Measurements from ENCODE around the gene BTLA. TPM values are rescaled to one million over a fixed set of nuclear protein-coding genes. Genes with fewer than 3 reads are reported as not detected.
A peak's percentile ranks its signal among the peaks of the same experiment; 100 is the strongest.
"Not testable (repeated sequence)": the region's sequence is repeated elsewhere in the genome, so short reads cannot be mapped to it uniquely, and the experiment has no call there.

The BTLA gene, protein sequence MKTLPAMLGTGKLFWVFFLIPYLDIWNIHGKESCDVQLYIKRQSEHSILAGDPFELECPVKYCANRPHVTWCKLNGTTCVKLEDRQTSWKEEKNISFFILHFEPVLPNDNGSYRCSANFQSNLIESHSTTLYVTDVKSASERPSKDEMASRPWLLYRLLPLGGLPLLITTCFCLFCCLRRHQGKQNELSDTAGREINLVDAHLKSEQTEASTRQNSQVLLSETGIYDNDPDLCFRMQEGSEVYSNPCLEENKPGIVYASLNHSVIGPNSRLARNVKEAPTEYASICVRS
- total RNA-seq (2014; rRNA removed; shearing (Covaris generic); ENCODE audit: low replicate concordance) = not detected in 2 replicates

DNA sequence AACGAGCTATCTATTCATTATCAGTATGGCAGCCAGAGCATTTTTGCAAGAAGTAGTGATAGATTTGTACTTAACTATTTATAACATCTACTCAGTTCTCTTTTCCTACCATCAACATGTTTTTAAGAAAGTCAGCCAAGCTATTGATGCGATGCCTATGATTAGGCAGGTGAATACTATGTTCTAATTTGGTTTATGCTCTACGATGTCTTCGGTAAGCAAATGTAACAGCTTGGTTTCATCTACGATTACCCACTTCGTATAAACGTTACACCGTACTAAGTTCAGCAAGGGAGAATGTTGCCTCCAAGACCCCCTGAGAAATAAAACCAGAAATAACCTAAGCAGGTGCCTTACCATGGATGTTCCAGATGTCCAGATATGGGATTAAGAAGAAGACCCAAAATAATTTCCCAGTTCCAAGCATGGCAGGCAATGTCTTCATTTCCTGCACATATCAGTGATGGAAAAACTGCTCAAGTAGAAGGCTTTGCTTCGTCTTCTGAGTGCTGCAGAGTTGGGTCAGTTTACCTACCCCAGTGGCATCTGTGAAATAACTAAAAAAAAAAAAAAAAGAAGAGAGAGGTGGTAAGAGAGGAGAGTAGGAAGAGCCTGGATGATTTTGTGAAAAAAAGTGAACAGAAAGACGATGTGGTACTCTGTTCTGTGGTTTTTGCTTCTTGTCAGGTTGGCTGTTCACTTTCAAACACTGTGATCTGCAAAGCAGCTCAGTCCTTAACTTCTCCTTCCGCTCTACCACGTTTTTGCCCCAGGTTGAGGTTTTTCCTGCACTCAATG is at the start of gene BTLA:
BTLA (minus strand) TSS at position 559 of the 798 bp plus-strand sequence; CDS start at position 445, 114 bp downstream.
- H3K9ac ChIP-seq (ENCODE audit: low read length) = no peak within 1 kb of the TSS
- no peak for DNase-seq
- H3K27me3 ChIP-seq (ENCODE audit: low read length) = no peaks in the 10 kb centered on the region
- H3K4me3 ChIP-seq (ENCODE audit: low read length) = no peak within 1 kb of the TSS
- H3K4me1 ChIP-seq (ENCODE audit: low read length) = no peaks in the 10 kb centered on the region
- no peaks in the 10 kb centered on the region for H3K9me2 ChIP-seq (replicated peaks; ENCODE audit: insufficient read depth, low read length)
- H2AFZ ChIP-seq (ENCODE audit: low read length) = no peak within 1 kb of the TSS
- no peaks in the 10 kb centered on the region for H3K79me2 ChIP-seq (ENCODE audit: low read length)
- H3K27ac ChIP-seq (ENCODE audit: low read length) = no peak within 1 kb of the TSS
- no peak within 1 kb of the TSS for H3K4me2 ChIP-seq (ENCODE audit: low read depth, low read length, poor library complexity, severe bottlenecking)
- no peaks in the 10 kb centered on the region for H4K20me1 ChIP-seq (ENCODE audit: insufficient read depth, low read depth, low read length)
- no peaks in the 10 kb centered on the region for H3K36me3 ChIP-seq (ENCODE audit: insufficient read depth, low read length)
- no peaks in the 10 kb centered on the region for H3K9me3 ChIP-seq (ENCODE audit: low read length)

DNA sequence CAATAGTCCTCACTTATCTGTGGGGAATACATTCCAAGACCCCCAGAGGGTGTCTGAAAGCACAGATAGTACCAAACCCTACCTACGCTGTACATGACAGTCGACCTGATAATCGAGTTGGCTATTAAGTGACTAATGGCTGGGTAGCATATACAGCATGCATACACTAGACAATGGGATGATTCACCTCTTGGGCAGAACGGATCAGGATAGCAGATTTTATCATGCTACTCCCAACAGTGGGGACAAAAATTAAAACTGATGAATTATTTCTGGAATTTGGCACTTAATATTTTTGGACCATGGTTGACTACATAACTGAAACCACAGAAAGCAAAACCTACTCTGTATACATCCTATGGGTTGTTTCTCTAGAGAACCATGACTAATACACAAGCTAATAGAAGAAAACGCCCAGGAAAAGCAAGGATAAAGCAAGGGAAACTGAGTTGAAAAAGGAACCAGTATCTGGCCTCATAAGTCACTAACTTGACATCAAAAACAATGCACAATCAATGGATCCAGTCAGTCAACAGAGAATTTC is 47.0 kb upstream of the BTLA start:
- no peak overlapping the region for H3K4me3 ChIP-seq (ENCODE audit: low read length)
- peaks cover 81% of the 10 kb centered on the region for H3K36me3 ChIP-seq (ENCODE audit: insufficient read depth, low read length)

DNA sequence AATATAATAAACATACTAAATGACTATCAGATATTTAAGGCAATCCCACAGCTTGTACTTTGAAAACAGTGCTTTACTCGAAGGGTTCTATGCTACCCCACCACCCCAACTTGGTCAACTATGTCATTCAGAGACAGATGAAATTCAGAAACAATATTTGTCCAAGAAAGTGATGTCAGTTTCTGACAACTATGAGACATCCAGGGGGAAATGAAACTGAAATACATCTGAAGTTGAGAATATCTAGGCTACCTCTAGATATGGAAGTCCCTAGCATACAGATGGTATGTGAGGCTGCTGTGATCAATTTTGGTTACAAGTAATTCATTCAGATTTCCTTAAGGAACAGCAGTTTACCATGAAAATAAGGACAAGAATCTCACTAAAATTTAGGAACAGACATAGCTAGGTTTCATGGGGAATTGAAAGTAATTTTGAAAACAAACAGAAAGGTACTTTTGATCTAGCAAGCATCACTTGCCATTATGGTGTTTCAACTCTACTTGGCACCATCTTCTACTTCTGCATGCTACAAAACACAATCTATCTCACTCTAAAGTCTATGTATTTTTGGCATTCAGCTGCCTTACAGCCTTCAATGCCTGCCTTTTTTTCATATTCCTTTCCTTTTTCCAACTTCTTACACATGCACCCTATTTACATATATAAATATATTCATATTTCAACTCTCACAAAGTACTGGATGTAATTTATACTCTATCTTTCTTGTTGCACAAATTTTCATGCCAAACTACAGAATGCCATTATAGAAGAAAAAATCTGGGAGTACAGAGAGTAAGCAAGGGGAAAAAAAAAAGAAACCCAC is 40.8 kb upstream of the BTLA start:
- H3K36me3 ChIP-seq (ENCODE audit: insufficient read depth, low read length) = peaks cover 70% of the 10 kb centered on the region
- no peaks in the 10 kb centered on the region for H3K9me2 ChIP-seq (replicated peaks; ENCODE audit: insufficient read depth, low read length)
- no peak overlapping the region for H3K27ac ChIP-seq (ENCODE audit: low read length)
- no peaks in the 10 kb centered on the region for H4K20me1 ChIP-seq (ENCODE audit: insufficient read depth, low read depth, low read length)
- peaks cover 65% of the 10 kb centered on the region for H3K79me2 ChIP-seq (ENCODE audit: low read length)
- DNase-seq = no peak
- H3K27me3 ChIP-seq (ENCODE audit: low read length) = no peaks in the 10 kb centered on the region
- H3K4me3 ChIP-seq (ENCODE audit: low read length) = no peak overlapping the region
- no peaks in the 10 kb centered on the region for H3K9me3 ChIP-seq (ENCODE audit: low read length)
- no peak overlapping the region for H3K4me2 ChIP-seq (ENCODE audit: low read depth, low read length, poor library complexity, severe bottlenecking)
- H3K4me1 ChIP-seq (ENCODE audit: low read length) = peaks cover 7% of the 10 kb centered on the region
- H3K9ac ChIP-seq (ENCODE audit: low read length) = no peak overlapping the region
- H2AFZ ChIP-seq (ENCODE audit: low read length) = no peak overlapping the region

More for the DNA sequence above, 47.0 kb upstream of the BTLA start:
- H3K9me3 ChIP-seq (ENCODE audit: low read length) = no peaks in the 10 kb centered on the region
- no peaks in the 10 kb centered on the region for H3K4me1 ChIP-seq (ENCODE audit: low read length)
- H3K9me2 ChIP-seq (replicated peaks; ENCODE audit: insufficient read depth, low read length) = no peaks in the 10 kb centered on the region
- peaks cover 91% of the 10 kb centered on the region for H3K79me2 ChIP-seq (ENCODE audit: low read length)
- no peak overlapping the region for H2AFZ ChIP-seq (ENCODE audit: low read length)
- H4K20me1 ChIP-seq (ENCODE audit: insufficient read depth, low read depth, low read length) = no peaks in the 10 kb centered on the region
- H3K27me3 ChIP-seq (ENCODE audit: low read length) = no peaks in the 10 kb centered on the region
- no peak overlapping the region for H3K4me2 ChIP-seq (ENCODE audit: low read depth, low read length, poor library complexity, severe bottlenecking)
- no peak for DNase-seq
- H3K9ac ChIP-seq (ENCODE audit: low read length) = no peak overlapping the region
- no peak overlapping the region for H3K27ac ChIP-seq (ENCODE audit: low read length)

DNA sequence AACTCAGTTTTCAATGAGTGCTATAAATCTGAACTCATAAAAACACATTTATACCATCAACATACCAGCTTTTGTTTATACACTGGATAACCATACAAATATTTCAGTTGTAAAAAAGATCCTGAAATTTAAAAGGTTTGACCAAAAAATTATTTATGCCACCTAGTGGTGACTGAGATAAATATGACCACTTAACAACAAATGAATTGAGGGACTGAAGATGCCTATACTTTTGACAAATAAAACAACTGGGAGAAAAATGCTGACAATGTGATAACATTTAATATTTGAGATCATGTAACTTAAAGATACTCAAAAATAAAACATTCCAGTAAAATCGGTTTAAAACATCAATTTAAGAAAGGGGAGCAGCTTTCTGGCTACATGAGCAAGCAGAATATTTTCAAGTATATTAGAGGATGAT is 32.1 kb upstream of the BTLA start:
- Histone ChIP-seq H3K9me2 (replicated peaks; ENCODE audit: insufficient read depth, low read length) (no peaks in the 10 kb centered on the region), H3K36me3 (ENCODE audit: insufficient read depth, low read length) (peaks cover 40% of the 10 kb centered on the region; the same call in 1 of the 2 replicates), H4K20me1 (ENCODE audit: insufficient read depth, low read depth, low read length) (no peaks in the 10 kb centered on the region), H3K9ac (ENCODE audit: low read length) (no peak overlapping the region), H3K4me2 (ENCODE audit: low read depth, low read length, poor library complexity, severe bottlenecking) (no peak overlapping the region), H3K4me1 (ENCODE audit: low read length) (no peaks in the 10 kb centered on the region), H3K27ac (ENCODE audit: low read length) (no peak overlapping the region), H3K79me2 (ENCODE audit: low read length) (peaks cover 7% of the 10 kb centered on the region), H3K27me3 (ENCODE audit: low read length) (no peaks in the 10 kb centered on the region), H2AFZ (ENCODE audit: low read length) (no peak overlapping the region), H3K4me3 (ENCODE audit: low read length) (no peak overlapping the region), H3K9me3 (ENCODE audit: low read length) (no peaks in the 10 kb centered on the region)
- DNase-seq = peak; percentile 70

DNA sequence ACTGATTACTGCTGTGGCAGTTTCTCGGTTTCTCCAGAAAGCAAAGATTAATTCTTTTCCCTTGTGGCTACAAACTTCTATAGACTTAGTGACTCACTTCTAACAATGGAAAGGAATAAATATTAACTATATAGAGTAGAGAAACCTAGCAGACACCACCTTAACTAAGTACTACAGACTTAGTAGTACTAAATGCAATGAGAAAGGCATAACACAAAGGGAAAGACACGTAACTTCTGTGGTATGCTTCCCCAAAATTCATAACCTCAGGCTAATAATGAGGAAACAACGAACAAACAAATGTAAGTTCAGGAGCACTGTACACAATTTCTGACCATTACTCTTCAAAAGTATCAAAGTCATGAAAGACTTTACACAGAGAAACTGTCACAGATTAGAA is 31.3 kb upstream of the BTLA start:
- Histone ChIP-seq H3K4me1 (ENCODE audit: low read length) (no peaks in the 10 kb centered on the region), H3K4me2 (ENCODE audit: low read depth, low read length, poor library complexity, severe bottlenecking) (no peak overlapping the region), H3K9ac (ENCODE audit: low read length) (no peak overlapping the region), H3K27me3 (ENCODE audit: low read length) (no peaks in the 10 kb centered on the region), H4K20me1 (ENCODE audit: insufficient read depth, low read depth, low read length) (no peaks in the 10 kb centered on the region), H3K79me2 (ENCODE audit: low read length) (peaks cover 7% of the 10 kb centered on the region), H3K9me3 (ENCODE audit: low read length) (no peaks in the 10 kb centered on the region), H3K4me3 (ENCODE audit: low read length) (no peak overlapping the region), H2AFZ (ENCODE audit: low read length) (no peak overlapping the region), H3K9me2 (replicated peaks; ENCODE audit: insufficient read depth, low read length) (no peaks in the 10 kb centered on the region), H3K27ac (ENCODE audit: low read length) (no peak overlapping the region), H3K36me3 (ENCODE audit: insufficient read depth, low read length) (peaks cover 40% of the 10 kb centered on the region; the same call in 1 of the 2 replicates)
- DNase-seq = no peak

DNA sequence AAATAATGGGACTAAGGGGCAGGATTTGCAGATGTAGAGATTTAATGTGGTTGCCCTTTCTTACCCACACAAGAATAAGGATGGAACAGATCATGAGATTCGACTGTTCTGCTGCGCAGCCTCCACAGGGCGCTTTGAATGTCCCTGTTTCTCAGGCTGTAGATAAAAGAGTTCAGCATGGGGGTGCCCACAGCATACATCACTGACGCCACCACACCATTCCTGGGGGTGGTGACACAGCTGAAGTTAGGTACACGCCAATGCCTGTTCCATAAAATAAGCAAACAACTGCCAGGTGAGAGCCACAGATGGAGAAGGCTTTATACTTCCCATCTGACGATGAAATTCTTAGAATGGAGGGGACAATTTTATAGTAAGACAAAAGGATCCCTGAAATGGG is 24.9 kb upstream of the BTLA start:
- not testable (repeated sequence) for H3K4me1 ChIP-seq (ENCODE audit: low read length); DNase-seq; H3K9ac ChIP-seq (ENCODE audit: low read length); H3K4me3 ChIP-seq (ENCODE audit: low read length); H3K79me2 ChIP-seq (ENCODE audit: low read length); H3K36me3 ChIP-seq (ENCODE audit: insufficient read depth, low read length); H2AFZ ChIP-seq (ENCODE audit: low read length); H3K4me2 ChIP-seq (ENCODE audit: low read depth, low read length, poor library complexity, severe bottlenecking); H3K27me3 ChIP-seq (ENCODE audit: low read length); H3K9me2 ChIP-seq (replicated peaks; ENCODE audit: insufficient read depth, low read length); H4K20me1 ChIP-seq (ENCODE audit: insufficient read depth, low read depth, low read length); H3K9me3 ChIP-seq (ENCODE audit: low read length); H3K27ac ChIP-seq (ENCODE audit: low read length)

DNA sequence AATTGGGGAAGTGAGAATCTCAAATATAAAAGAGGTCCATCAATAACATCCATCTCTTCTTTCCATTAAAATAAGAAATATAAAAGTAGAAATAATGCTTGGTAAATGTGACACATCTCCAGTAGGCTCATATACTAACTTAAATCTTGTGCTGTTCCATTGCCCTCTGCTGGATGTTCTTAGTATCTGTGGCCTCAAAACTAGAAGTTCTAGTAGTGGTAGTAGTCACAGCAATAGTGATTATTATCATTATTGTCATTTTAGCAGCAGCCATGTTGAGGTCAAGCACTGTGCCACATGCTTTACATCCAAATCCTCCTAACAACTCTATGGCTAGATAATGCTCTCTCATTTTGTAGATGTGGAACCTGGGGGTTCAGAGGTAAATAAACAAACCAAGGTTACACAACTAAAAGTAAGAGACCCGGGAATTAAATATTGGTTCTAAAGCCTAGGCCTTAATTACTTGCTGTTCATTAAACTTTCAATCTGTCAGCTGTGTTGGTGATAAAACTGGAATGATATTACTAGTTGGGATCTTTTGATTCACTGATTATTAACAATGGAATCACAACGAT is 20.2 kb upstream of the BTLA start:
- Histone ChIP-seq H3K4me2 (ENCODE audit: low read depth, low read length, poor library complexity, severe bottlenecking) (no peak overlapping the region), H3K9me2 (replicated peaks; ENCODE audit: insufficient read depth, low read length) (no peaks in the 10 kb centered on the region), H3K4me1 (ENCODE audit: low read length) (no peaks in the 10 kb centered on the region), H3K79me2 (ENCODE audit: low read length) (no peaks in the 10 kb centered on the region), H3K27ac (ENCODE audit: low read length) (no peak overlapping the region), H4K20me1 (ENCODE audit: insufficient read depth, low read depth, low read length) (no peaks in the 10 kb centered on the region), H3K27me3 (ENCODE audit: low read length) (no peaks in the 10 kb centered on the region), H3K36me3 (ENCODE audit: insufficient read depth, low read length) (no peaks in the 10 kb centered on the region), H3K9me3 (ENCODE audit: low read length) (no peaks in the 10 kb centered on the region), H3K9ac (ENCODE audit: low read length) (no peak overlapping the region), H2AFZ (ENCODE audit: low read length) (no peak overlapping the region), H3K4me3 (ENCODE audit: low read length) (no peak overlapping the region)
- DNase-seq = peak; percentile 85
